HG03558 (cell line): Measurements from ENCODE around the gene NDUFC1.
"Not testable (repeated sequence)": the region's sequence is repeated elsewhere in the genome, so short reads cannot be mapped to it uniquely, and the experiment has no call there.

ENCODE experiments used
- ATAC-seq: cut with Tn5 transposase; IDR thresholded peaks from one replicate; pipeline ENCODE4 v1.9.1; 2021; ENCODE audit warnings: moderate number of reproducible peaks; ENCODE audit not compliant: unreplicated experiment; ENCODE audit errors: extremely low read depth

Gene NDUFC1

GRCh38 chr4:139301821-139302611 lies at the start of gene NDUFC1:
TSS of gene NDUFC1 (minus strand) at chr4:139302477. CDS start at chr4:139295798, 6,679 bp downstream.
- no peak for ATAC-seq

- no peak for ATAC-seq
Measured at GRCh38 chr4:139337612-139338011, 35.3 kb upstream of the NDUFC1 start.

GRCh38 chr4:139333046-139333445 lies 30.8 kb upstream of the NDUFC1 start:
- ATAC-seq: no peak

- no peak for ATAC-seq
Measured at GRCh38 chr4:139331185-139331584, 28.9 kb upstream of the NDUFC1 start.

GRCh38 chr4:139330283-139330682 lies 28.0 kb upstream of the NDUFC1 start:
- no peak for ATAC-seq

GRCh38 chr4:139329665-139330200 lies 27.5 kb upstream of the NDUFC1 start:
- ATAC-seq: no peak

GRCh38 chr4:139324620-139325019 lies 22.3 kb upstream of the NDUFC1 start:
- ATAC-seq: no peak

- not testable (repeated sequence) for ATAC-seq
Measured at GRCh38 chr4:139322541-139322940, 20.3 kb upstream of the NDUFC1 start.

GRCh38 chr4:139322070-139322469 lies 19.8 kb upstream of the NDUFC1 start:
- not testable (repeated sequence) for ATAC-seq

GRCh38 chr4:139319571-139319970 lies 17.3 kb upstream of the NDUFC1 start:
- no peak for ATAC-seq

GRCh38 chr4:139317635-139318034 lies 15.4 kb upstream of the NDUFC1 start:
- no peak for ATAC-seq

- ATAC-seq: no peak
Measured at GRCh38 chr4:139316733-139317132, 14.5 kb upstream of the NDUFC1 start.

GRCh38 chr4:139315221-139315675 lies 13.0 kb upstream of the NDUFC1 start:
- no peak for ATAC-seq

GRCh38 chr4:139314047-139314800 lies 11.9 kb upstream of the NDUFC1 start:
- ATAC-seq: no peak

- not testable (repeated sequence) for ATAC-seq
Measured at GRCh38 chr4:139313414-139313813, 11.1 kb upstream of the NDUFC1 start.

- no peak for ATAC-seq
Measured at GRCh38 chr4:139312552-139313332, 10.5 kb upstream of the NDUFC1 start.

- no peak for ATAC-seq
Measured at GRCh38 chr4:139311909-139312308, 9.6 kb upstream of the NDUFC1 start.

GRCh38 chr4:139304920-139305319 lies 2.6 kb upstream of the NDUFC1 start:
- ATAC-seq: no peak

- ATAC-seq: peak; percentile 65
Measured at GRCh38 chr4:139301113-139301820, 1.0 kb downstream of the NDUFC1 start, which contains the start of gene NAA15. TSS of gene NAA15 (plus strand) at chr4:139301505. CDS start at chr4:139301778, 273 bp downstream.
